Vagina (tissue), 2 donors: Measurements from ENCODE around the gene SLC38A5.

Experiments used
- POLR2A ChIP-seq, 2 donors: fragments of 450-650 bp; IDR thresholded peaks; one replicate each; pipeline ENCODE4 v1.6.1; 2017; ENCODE audit warnings: antibody characterized with exemption in 2 of 2, mild to moderate bottlenecking in 2 of 2, moderate library complexity in 2 of 2
- POLR2AphosphoS5 ChIP-seq, 2 donors: sonication (generic); formaldehyde crosslinking; IDR thresholded peaks; one replicate each; pipeline ENCODE4 v1.9.0; 2017; ENCODE audit warnings: antibody characterized with exemption in 2 of 2, mild to moderate bottlenecking in 2 of 2, low read depth in 1 of 2; ENCODE audit not compliant: insufficient read depth in 1 of 2
- TF ChIP-seq, protein P1 (sequence below), 3 experiments: fragments of 450-650 bp in 2 of 3; fragments of 200-600 bp in 1 of 3; sonication (generic) in 1 of 3; IDR thresholded peaks; one replicate each; pipeline ENCODE4 v1.5.1; 2017 to 2019; ENCODE audit warnings: antibody characterized with exemption in 3 of 3, mild to moderate bottlenecking in 2 of 3, moderate library complexity in 2 of 3

GRCh38 chrX:48513670-48514069 lies 43.6 kb upstream of the SLC38A5 start:
- TF ChIP-seq POLR2A (IDR thresholded peaks at IDR 0.05), result no peak
- TF ChIP-seq, protein P1, sequence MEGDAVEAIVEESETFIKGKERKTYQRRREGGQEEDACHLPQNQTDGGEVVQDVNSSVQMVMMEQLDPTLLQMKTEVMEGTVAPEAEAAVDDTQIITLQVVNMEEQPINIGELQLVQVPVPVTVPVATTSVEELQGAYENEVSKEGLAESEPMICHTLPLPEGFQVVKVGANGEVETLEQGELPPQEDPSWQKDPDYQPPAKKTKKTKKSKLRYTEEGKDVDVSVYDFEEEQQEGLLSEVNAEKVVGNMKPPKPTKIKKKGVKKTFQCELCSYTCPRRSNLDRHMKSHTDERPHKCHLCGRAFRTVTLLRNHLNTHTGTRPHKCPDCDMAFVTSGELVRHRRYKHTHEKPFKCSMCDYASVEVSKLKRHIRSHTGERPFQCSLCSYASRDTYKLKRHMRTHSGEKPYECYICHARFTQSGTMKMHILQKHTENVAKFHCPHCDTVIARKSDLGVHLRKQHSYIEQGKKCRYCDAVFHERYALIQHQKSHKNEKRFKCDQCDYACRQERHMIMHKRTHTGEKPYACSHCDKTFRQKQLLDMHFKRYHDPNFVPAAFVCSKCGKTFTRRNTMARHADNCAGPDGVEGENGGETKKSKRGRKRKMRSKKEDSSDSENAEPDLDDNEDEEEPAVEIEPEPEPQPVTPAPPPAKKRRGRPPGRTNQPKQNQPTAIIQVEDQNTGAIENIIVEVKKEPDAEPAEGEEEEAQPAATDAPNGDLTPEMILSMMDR (IDR thresholded peaks at IDR 0.05), result no peak
- no peak for TF ChIP-seq POLR2AphosphoS5 (IDR thresholded peaks at IDR 0.05; ENCODE audit: insufficient read depth in 1 of 2, low read depth in 1 of 2)
